Measurements from ENCODE around the gene PHACTR3. TPM values are rescaled to one million over a fixed set of nuclear protein-coding genes. Genes with fewer than 3 reads are reported as not detected.

Gene PHACTR3
- total RNA-seq, 1 experiment from 2014 or later, result not detected

GRCh38 chr20:59663513-59664060, 59.2 kb downstream of the PHACTR3 start:
- Histone ChIP-seq H2BK12ac (ENCODE audit: insufficient read length, low read depth, low read length) (no peak overlapping the region), H3K27me3 (ENCODE audit: insufficient read depth, low read length) (no peaks in the 10 kb centered on the region; the same call in 1 of the 2 replicates), H3K23ac (ENCODE audit: insufficient read length, low read depth, low read length) (no peak overlapping the region), H3K9me3 (ENCODE audit: control insufficient read depth, low read depth, low read length) (peaks cover 22% of the 10 kb centered on the region), H3T11ph (ENCODE audit: low read length) (no peak overlapping the region), H3K14ac (ENCODE audit: insufficient read depth, low read length) (no peak overlapping the region), H2AFZ (ENCODE audit: low read length) (no peak overlapping the region), H4K20me1 (ENCODE audit: control insufficient read depth, insufficient read depth, insufficient read length) (no peaks in the 10 kb centered on the region), H3K9ac (ENCODE audit: extremely low read depth, insufficient read length, low read length) (no peak overlapping the region), H3K4ac (ENCODE audit: low read depth, low read length) (no peak overlapping the region), H4K5ac (ENCODE audit: insufficient read length, low read depth, low read length) (no peak overlapping the region), H2BK5ac (ENCODE audit: insufficient read length, low read length) (no peak overlapping the region), H3K56ac (ENCODE audit: insufficient read length, low read depth, low read length) (no peak overlapping the region), H4K91ac (ENCODE audit: insufficient read length, low read depth, low read length) (no peak overlapping the region), H2BK20ac (ENCODE audit: low read depth, low read length, poor library complexity, severe bottlenecking) (no peak overlapping the region), H3K4me2 (ENCODE audit: insufficient read depth, insufficient read length, low read length) (no peak overlapping the region), H2AK5ac (ENCODE audit: insufficient read length, low read length) (no peak overlapping the region), H4K8ac (replicated peaks; ENCODE audit: insufficient read length, low read depth, low read length) (no peak overlapping the region), H3K27ac (ENCODE audit: insufficient read length, low read depth, low read length) (no peak overlapping the region), H3K18ac (ENCODE audit: insufficient read length, low read depth, low read length) (no peak overlapping the region), H3K79me1 (ENCODE audit: insufficient read depth, low read depth, low read length, poor library complexity, severe bottlenecking) (no peaks in the 10 kb centered on the region), H2BK15ac (ENCODE audit: low read depth, low read length) (no peak overlapping the region), H3K23me2 (ENCODE audit: insufficient read length, low read depth, low read length, poor library complexity, severe bottlenecking) (peaks cover 3% of the 10 kb centered on the region), H2BK120ac (ENCODE audit: low read depth, low read length, poor library complexity, severe bottlenecking) (no peak overlapping the region), H3K79me2 (ENCODE audit: insufficient read depth, low read length) (no peaks in the 10 kb centered on the region), H3K4me1 (ENCODE audit: insufficient read depth, low read length) (no peaks in the 10 kb centered on the region)
- peaks cover 0 to 22% (median 18%) of the 10 kb centered on the region in 3 experiments; a peak in 5 of 7 replicates for H3K36me3 Mint-ChIP-seq (ENCODE audit: insufficient read depth in 1 of 3, low read depth in 3 of 3)
- no peak for TF ChIP-seq CTCF (conservative IDR thresholded peaks at IDR 0.05)
- no peak overlapping the region for H3K4me3 Mint-ChIP-seq
- H3K4me1 Mint-ChIP-seq, result no peaks in the 10 kb centered on the region
- H3K9me3 Mint-ChIP-seq, result peaks cover 8 to 99% of the 10 kb centered on the region in 2 experiments
- no peak for DNase-seq
- peaks cover 39% of the 10 kb centered on the region for H3K27me3 Mint-ChIP-seq (ENCODE audit: low read depth)
- H3K27ac Mint-ChIP-seq, result peak overlapping the region in 1 of 3 experiments; percentile 59; a peak in 1 of 7 replicates
- WGBS (ENCODE audit: extremely low coverage, insufficient read length, low lambda C conversion rate), result no CpG with 5 or more reads among the region's 15 CpGs

All from H9 (cell line).